Liver (tissue), 9 donors: Measurements from ENCODE around the gene SKOR1. TPM values are rescaled to one million over a fixed set of nuclear protein-coding genes. Genes with fewer than 3 reads are reported as not detected.

Source experiments
- DNase-seq: peaks from one replicate; pipeline ENCODE4 v3.0.0-alpha.2; 2017; ENCODE audit warnings: low spot score
- H3K27ac ChIP-seq, 2 donors: one replicate each; pipeline ENCODE4 v1.7.0; 2013; ENCODE audit warnings: inconsistent platforms in 2 of 2, low read length in 2 of 2, control low read depth in 1 of 2, low read depth in 1 of 2, mild to moderate bottlenecking in 1 of 2
- H3K27me3 ChIP-seq, 4 donors: one replicate each; pipeline versions ENCODE4 v1.6.1 to v1.7.0; 2013; ENCODE audit warnings: low read length in 3 of 4, inconsistent platforms in 1 of 4, mild to moderate bottlenecking in 1 of 4, moderate library complexity in 1 of 4; ENCODE audit not compliant: control insufficient read depth in 4 of 4, insufficient read depth in 4 of 4
- H3K36me3 ChIP-seq, 4 donors: one replicate each; pipeline versions ENCODE4 v1.6.1 to v1.7.0; 2013; ENCODE audit warnings: low read length in 3 of 4, mild to moderate bottlenecking in 3 of 4, low read depth in 1 of 4, moderate library complexity in 1 of 4; ENCODE audit not compliant: control insufficient read depth in 4 of 4, insufficient read depth in 3 of 4
- H3K4me1 ChIP-seq, 4 donors: one replicate each; pipeline versions ENCODE4 v1.6.1 to v1.7.0; 2013; ENCODE audit warnings: low read length in 3 of 4, mild to moderate bottlenecking in 3 of 4, moderate library complexity in 1 of 4; ENCODE audit not compliant: control insufficient read depth in 4 of 4, insufficient read depth in 4 of 4
- H3K4me3 ChIP-seq, 3 donors: one replicate each; pipeline versions ENCODE4 v1.6.1 to v1.7.0; 2013; ENCODE audit warnings: low read length in 3 of 3, control low read depth in 1 of 3, low read depth in 1 of 3, mild to moderate bottlenecking in 1 of 3
- H3K9ac ChIP-seq, 2 donors: one replicate each; pipeline ENCODE4 v1.7.0; 2013; ENCODE audit warnings: low read length in 2 of 2, mild to moderate bottlenecking in 2 of 2, moderate library complexity in 2 of 2, control low read depth in 1 of 2, low read depth in 1 of 2
- H3K9me3 ChIP-seq, 4 donors: one replicate each; pipeline versions ENCODE4 v1.6.1 to v1.7.0; 2013; ENCODE audit warnings: low read length in 3 of 4; ENCODE audit not compliant: control insufficient read depth in 4 of 4
- EGR1 ChIP-seq, 2 donors: IDR thresholded peaks; 2 replicates each; pipeline ENCODE4 v1.6.1; 2016 to 2018; ENCODE audit warnings: antibody characterized with exemption in 2 of 2, low read depth in 2 of 2
- FOXA1 ChIP-seq: IDR thresholded peaks from 2 replicates; pipeline ENCODE4 v1.6.1; 2016; ENCODE audit warnings: antibody characterized with exemption
- FOXA2 ChIP-seq: IDR thresholded peaks from 2 replicates; pipeline ENCODE4 v1.6.1; 2016; ENCODE audit warnings: antibody characterized with exemption
- GABPA ChIP-seq, 2 donors: IDR thresholded peaks in 1 of 2; conservative IDR thresholded peaks in 1 of 2; 2 replicates each; pipeline ENCODE4 v1.6.1; 2016; ENCODE audit warnings: antibody characterized with exemption in 2 of 2, mild to moderate bottlenecking in 1 of 2, moderate library complexity in 1 of 2
- HNF4A ChIP-seq, 2 donors: conservative IDR thresholded peaks; 2 replicates each; pipeline ENCODE4 v1.6.1; 2016; ENCODE audit warnings: antibody characterized with exemption in 2 of 2, mild to moderate bottlenecking in 2 of 2
- HNF4G ChIP-seq: IDR thresholded peaks from 2 replicates; pipeline ENCODE4 v1.6.1; 2016; ENCODE audit warnings: antibody characterized with exemption
- JUND ChIP-seq, 2 donors: IDR thresholded peaks; 2 replicates each; pipeline ENCODE4 v1.6.1; 2016; ENCODE audit warnings: antibody characterized with exemption in 2 of 2
- NR2F2 ChIP-seq: IDR thresholded peaks from 2 replicates; pipeline ENCODE4 v1.6.1; 2016; ENCODE audit warnings: antibody characterized with exemption
- RAD21 ChIP-seq, 2 donors: IDR thresholded peaks; 2 replicates each; pipeline ENCODE4 v1.6.1; 2016; ENCODE audit warnings: antibody characterized with exemption in 2 of 2, mild to moderate bottlenecking in 2 of 2
- RXRA ChIP-seq, 2 donors: IDR thresholded peaks; 2 replicates each; pipeline ENCODE4 v1.6.1; 2017 to 2018; ENCODE audit warnings: antibody characterized with exemption in 2 of 2, mild to moderate bottlenecking in 1 of 2
- SP1 ChIP-seq: IDR thresholded peaks from 2 replicates; pipeline ENCODE4 v1.6.1; 2018; ENCODE audit warnings: antibody characterized with exemption, mild to moderate bottlenecking
- TAF1 ChIP-seq: conservative IDR thresholded peaks from 2 replicates; pipeline ENCODE4 v1.6.1; 2016; ENCODE audit warnings: antibody characterized with exemption, mild to moderate bottlenecking
- YY1 ChIP-seq: IDR thresholded peaks from 2 replicates; pipeline ENCODE4 v1.6.1; 2016; ENCODE audit warnings: antibody characterized with exemption, mild to moderate bottlenecking
- ZBTB33 ChIP-seq: IDR thresholded peaks from 2 replicates; pipeline ENCODE4 v1.6.1; 2016; ENCODE audit warnings: antibody characterized with exemption
- WGBS: extraction: QIAGEN DNeasy Blood & Tissue Kit; methylation state at CpG from one replicate; pipeline ENCODE4 v1.1.7; 2013; 5-methylcytosine and 5-hydroxymethylcytosine counted together
- polyA plus RNA-seq, 2 donors: library from polyadenylated mRNA; stranded (reverse) in 1 of 2; unstranded in 1 of 2; fragments of 200-250 nt in 1 of 2; fragments of >200 nt in 1 of 2; fragmentation: Nextera tagmentation in 1 of 2; extraction: Ambion mirVana in 1 of 2; gene quantifications; one replicate each; pipeline versions ENCODE4 v1.2.1 to v1.2.3, GENCODE V29; 2013 to 2015
- total RNA-seq, 2 donors: library from RNA; depleted of rRNA; stranded (reverse); fragments of >200 nt; gene quantifications; one replicate each; pipeline ENCODE4 v1.2.3, GENCODE V29; 2014
- TF ChIP-seq, protein P1 (sequence below): fragments of 150-350 bp; IDR thresholded peaks from 2 replicates; pipeline ENCODE4 v1.5.1; 2017; ENCODE audit warnings: improper control_type of control experiment, low read depth, low read length; ENCODE audit not compliant: missing input control
- TF ChIP-seq, protein P2 (sequence below): IDR thresholded peaks from 2 replicates; pipeline ENCODE4 v1.6.1; 2016; ENCODE audit warnings: antibody characterized with exemption
- TF ChIP-seq, protein P3 (sequence below): IDR thresholded peaks from 2 replicates; pipeline ENCODE4 v1.6.1; 2016; ENCODE audit warnings: antibody characterized with exemption, mild to moderate bottlenecking
- TF ChIP-seq, protein P4 (sequence below): IDR thresholded peaks from 2 replicates; pipeline ENCODE4 v1.6.1; 2016; ENCODE audit warnings: antibody characterized with exemption
- donor health status: healthy.
- donor health status: healthy.
- donor health status: healthy.
- donor health status: healthy.
- donor health status: healthy.

SKOR1 gene
- total and polyA plus RNA-seq, 4 donors = 0.02 to 0.17 (median 0.05) TPM; not detected in 1

GRCh38 chr15:67822537-67823313, 2.6 kb upstream of the SKOR1 start:
- H3K4me3 ChIP-seq = peak overlapping the region in 1 of 3 donors; percentile 38
- no peak overlapping the region for H3K27ac ChIP-seq
- H3K36me3 ChIP-seq = no peaks in the 10 kb centered on the region
- H3K9me3 ChIP-seq = peaks cover 0 to 3% (median 0%) of the 10 kb centered on the region in 4 donors
- no peak for TF ChIP-seq HNF4A (conservative IDR thresholded peaks at IDR 0.05)
- TF ChIP-seq, protein P1, sequence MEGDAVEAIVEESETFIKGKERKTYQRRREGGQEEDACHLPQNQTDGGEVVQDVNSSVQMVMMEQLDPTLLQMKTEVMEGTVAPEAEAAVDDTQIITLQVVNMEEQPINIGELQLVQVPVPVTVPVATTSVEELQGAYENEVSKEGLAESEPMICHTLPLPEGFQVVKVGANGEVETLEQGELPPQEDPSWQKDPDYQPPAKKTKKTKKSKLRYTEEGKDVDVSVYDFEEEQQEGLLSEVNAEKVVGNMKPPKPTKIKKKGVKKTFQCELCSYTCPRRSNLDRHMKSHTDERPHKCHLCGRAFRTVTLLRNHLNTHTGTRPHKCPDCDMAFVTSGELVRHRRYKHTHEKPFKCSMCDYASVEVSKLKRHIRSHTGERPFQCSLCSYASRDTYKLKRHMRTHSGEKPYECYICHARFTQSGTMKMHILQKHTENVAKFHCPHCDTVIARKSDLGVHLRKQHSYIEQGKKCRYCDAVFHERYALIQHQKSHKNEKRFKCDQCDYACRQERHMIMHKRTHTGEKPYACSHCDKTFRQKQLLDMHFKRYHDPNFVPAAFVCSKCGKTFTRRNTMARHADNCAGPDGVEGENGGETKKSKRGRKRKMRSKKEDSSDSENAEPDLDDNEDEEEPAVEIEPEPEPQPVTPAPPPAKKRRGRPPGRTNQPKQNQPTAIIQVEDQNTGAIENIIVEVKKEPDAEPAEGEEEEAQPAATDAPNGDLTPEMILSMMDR = no peak
- TF ChIP-seq HNF4G = no peak
- 5% methylated on average over 46 of the region's 46 CpGs for WGBS
- DNase-seq = no peak
- H3K9ac ChIP-seq = no peak overlapping the region
- H3K4me1 ChIP-seq = peaks cover 15 to 72% (median 26%) of the 10 kb centered on the region in 4 donors
- peaks cover 26 to 30% (median 29%) of the 10 kb centered on the region in 4 donors for H3K27me3 ChIP-seq

GRCh38 chr15:67823314-67824196, 1.8 kb upstream of the SKOR1 start:
- WGBS = 5% methylated on average over 94 of the region's 94 CpGs
- Histone ChIP-seq H3K4me3 (peak overlapping the region in 1 of 3 donors; percentile 38), H3K27ac (no peak overlapping the region), H3K27me3 (peaks cover 26 to 32% (median 29%) of the 10 kb centered on the region in 4 donors), H3K9me3 (peaks cover 0 to 3% (median 0%) of the 10 kb centered on the region in 4 donors), H3K9ac (no peak overlapping the region), H3K36me3 (no peaks in the 10 kb centered on the region), H3K4me1 (peaks cover 20 to 81% (median 32%) of the 10 kb centered on the region in 4 donors)
- TF ChIP-seq, protein P2, sequence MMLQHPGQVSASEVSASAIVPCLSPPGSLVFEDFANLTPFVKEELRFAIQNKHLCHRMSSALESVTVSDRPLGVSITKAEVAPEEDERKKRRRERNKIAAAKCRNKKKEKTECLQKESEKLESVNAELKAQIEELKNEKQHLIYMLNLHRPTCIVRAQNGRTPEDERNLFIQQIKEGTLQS = no peak
- TF ChIP-seq, protein P3, sequence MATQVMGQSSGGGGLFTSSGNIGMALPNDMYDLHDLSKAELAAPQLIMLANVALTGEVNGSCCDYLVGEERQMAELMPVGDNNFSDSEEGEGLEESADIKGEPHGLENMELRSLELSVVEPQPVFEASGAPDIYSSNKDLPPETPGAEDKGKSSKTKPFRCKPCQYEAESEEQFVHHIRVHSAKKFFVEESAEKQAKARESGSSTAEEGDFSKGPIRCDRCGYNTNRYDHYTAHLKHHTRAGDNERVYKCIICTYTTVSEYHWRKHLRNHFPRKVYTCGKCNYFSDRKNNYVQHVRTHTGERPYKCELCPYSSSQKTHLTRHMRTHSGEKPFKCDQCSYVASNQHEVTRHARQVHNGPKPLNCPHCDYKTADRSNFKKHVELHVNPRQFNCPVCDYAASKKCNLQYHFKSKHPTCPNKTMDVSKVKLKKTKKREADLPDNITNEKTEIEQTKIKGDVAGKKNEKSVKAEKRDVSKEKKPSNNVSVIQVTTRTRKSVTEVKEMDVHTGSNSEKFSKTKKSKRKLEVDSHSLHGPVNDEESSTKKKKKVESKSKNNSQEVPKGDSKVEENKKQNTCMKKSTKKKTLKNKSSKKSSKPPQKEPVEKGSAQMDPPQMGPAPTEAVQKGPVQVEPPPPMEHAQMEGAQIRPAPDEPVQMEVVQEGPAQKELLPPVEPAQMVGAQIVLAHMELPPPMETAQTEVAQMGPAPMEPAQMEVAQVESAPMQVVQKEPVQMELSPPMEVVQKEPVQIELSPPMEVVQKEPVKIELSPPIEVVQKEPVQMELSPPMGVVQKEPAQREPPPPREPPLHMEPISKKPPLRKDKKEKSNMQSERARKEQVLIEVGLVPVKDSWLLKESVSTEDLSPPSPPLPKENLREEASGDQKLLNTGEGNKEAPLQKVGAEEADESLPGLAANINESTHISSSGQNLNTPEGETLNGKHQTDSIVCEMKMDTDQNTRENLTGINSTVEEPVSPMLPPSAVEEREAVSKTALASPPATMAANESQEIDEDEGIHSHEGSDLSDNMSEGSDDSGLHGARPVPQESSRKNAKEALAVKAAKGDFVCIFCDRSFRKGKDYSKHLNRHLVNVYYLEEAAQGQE = no peak
- TF ChIP-seq EGR1 (IDR thresholded peaks at IDR 0.05; ENCODE audit: low read depth in 2 of 2) = no peak
- no peak for TF ChIP-seq RXRA (IDR thresholded peaks at IDR 0.05)
- no peak for TF ChIP-seq FOXA2
- TF ChIP-seq TAF1 = no peak
- TF ChIP-seq SP1 = no peak
- TF ChIP-seq GABPA (IDR thresholded peaks at IDR 0.05 in 1 of 2, conservative IDR thresholded peaks at IDR 0.05 in 1 of 2) = no peak
- TF ChIP-seq, protein P4, sequence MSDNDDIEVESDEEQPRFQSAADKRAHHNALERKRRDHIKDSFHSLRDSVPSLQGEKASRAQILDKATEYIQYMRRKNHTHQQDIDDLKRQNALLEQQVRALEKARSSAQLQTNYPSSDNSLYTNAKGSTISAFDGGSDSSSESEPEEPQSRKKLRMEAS = no peak
- no peak for TF ChIP-seq FOXA1
- TF ChIP-seq NR2F2 = no peak
- no peak for TF ChIP-seq RAD21 (IDR thresholded peaks at IDR 0.05)
- no peak for TF ChIP-seq HNF4A (conservative IDR thresholded peaks at IDR 0.05)
- TF ChIP-seq, protein P1 = no peak
- no peak for TF ChIP-seq HNF4G
- no peak for TF ChIP-seq YY1
- no peak for TF ChIP-seq ZBTB33
- TF ChIP-seq JUND (IDR thresholded peaks at IDR 0.05) = no peak
- DNase-seq = no peak
